Adrenal gland (tissue), 12 donors: ENCODE measurements around the gene TMEM8B. TPM values are rescaled to one million over a fixed set of nuclear protein-coding genes. Genes with fewer than 3 reads are reported as not detected.

Experiments used
- DNase-seq, 7 donors: peaks; one replicate each; pipeline ENCODE4 v3.0.0-alpha.2; 2019 to 2020
- H3K27ac ChIP-seq, 5 donors: fragments of 200-600 bp; sonication (generic) in 4 of 5; 1 replicate in 3 of 5; 2 replicates in 2 of 5; pipeline versions ENCODE4 v1.5.1 to v1.8.0; 2016 to 2020; ENCODE audit warnings: mild to moderate bottlenecking in 1 of 5
- H3K27me3 ChIP-seq: fragments of 200-600 bp; 2 replicates; pipeline ENCODE4 v1.8.0; 2021
- H3K36me3 ChIP-seq, 2 donors: fragments of 200-600 bp; replicated peaks in 1 of 2; 1 replicate in 1 of 2; 2 replicates in 1 of 2; pipeline versions ENCODE4 v1.5.1 to v1.8.0; 2018 to 2022
- H3K4me1 ChIP-seq, 2 donors: fragments of 200-600 bp; replicated peaks in 1 of 2; 1 replicate in 1 of 2; 2 replicates in 1 of 2; pipeline versions ENCODE4 v1.5.1 to v1.8.0; 2018 to 2021
- H3K4me3 ChIP-seq, 4 donors: fragments of 200-600 bp; sonication (generic) in 3 of 4; one replicate each; pipeline ENCODE4 v1.5.1; 2016 to 2018
- H3K9me3 ChIP-seq, 3 donors: fragments of 200-600 bp; sonication (generic) in 1 of 3; replicated peaks in 1 of 3; 1 replicate in 2 of 3; 2 replicates in 1 of 3; pipeline versions ENCODE4 v1.5.1 to v1.8.0; 2016 to 2021
- POLR2A ChIP-seq, 2 donors: fragments of 450-650 bp; IDR thresholded peaks; one replicate each; pipeline ENCODE4 v1.6.1; 2017; ENCODE audit warnings: antibody characterized with exemption in 2 of 2, mild to moderate bottlenecking in 2 of 2, moderate library complexity in 1 of 2
- WGBS, 4 donors: extraction: QIAGEN DNeasy Blood & Tissue Kit in 2 of 4; methylation state at CpG; one replicate each; pipeline versions ENCODE4 v1.1.5 to v1.1.7; 2013 to 2017; 5-methylcytosine and 5-hydroxymethylcytosine counted together
- intact Hi-C, 2 donors: fragments of 100-400 bp; cut with DNase I; formaldehyde crosslinking; loops; one replicate each; pipeline versions ENCODE4 v1.14.1 to v1.15.0; 2022 to 2023
- polyA plus RNA-seq, 3 donors: library from polyadenylated mRNA; stranded (reverse); fragments of 200-250 nt in 2 of 3; fragments of 350-450 nt in 1 of 3; fragmentation: Illumina TruSeq in 1 of 3; extraction: RNeasy Lipid Tissue Mini Kit (QIAGEN cat#74804) in 1 of 3; gene quantifications; one replicate each; pipeline ENCODE4 v1.2.3, GENCODE V29; 2013 to 2014
- total RNA-seq, 9 donors: library from RNA; depleted of rRNA in 4 of 9; stranded (reverse); fragments of >200 nt in 4 of 9; fragments of 120-200 nt in 1 of 9; fragmentation: NEBNext Ultra II Directional in 1 of 9; extraction: Animal tissue kit (Norgen Biotek cat#: 25700) in 1 of 9; gene quantifications; one replicate each; pipeline versions ENCODE4 v1.1.0 to v1.2.4, GENCODE V29; 2013 to 2023
- TF ChIP-seq, protein P1 (sequence below), 6 experiments: fragments of 450-650 bp in 4 of 6; fragments of 200-600 bp in 2 of 6; sonication (generic) in 1 of 6; IDR thresholded peaks; 1 replicate in 5 of 6; 2 replicates in 1 of 6; pipeline versions ENCODE4 v1.5.1 to v1.8.0; 2016 to 2021; ENCODE audit warnings: antibody characterized with exemption in 6 of 6, mild to moderate bottlenecking in 2 of 6, moderate library complexity in 1 of 6
- donor health status: healthy with polysubstance abuse.
- donor health status: Bipolar disorder and iron deficiency.
- donor health status: DM: yes; HTN: yes; CAD: no.
- donor health status: DM: no; HTN: no; CAD: no.
- donor health status: DM: no; HTN: no; CAD: no.
- donor health status: DM: yes; HTN: yes; CAD: no.

Gene TMEM8B
- total and polyA plus RNA-seq, 12 donors = 5.5 to 43.6 (median 19.8) TPM

DNA sequence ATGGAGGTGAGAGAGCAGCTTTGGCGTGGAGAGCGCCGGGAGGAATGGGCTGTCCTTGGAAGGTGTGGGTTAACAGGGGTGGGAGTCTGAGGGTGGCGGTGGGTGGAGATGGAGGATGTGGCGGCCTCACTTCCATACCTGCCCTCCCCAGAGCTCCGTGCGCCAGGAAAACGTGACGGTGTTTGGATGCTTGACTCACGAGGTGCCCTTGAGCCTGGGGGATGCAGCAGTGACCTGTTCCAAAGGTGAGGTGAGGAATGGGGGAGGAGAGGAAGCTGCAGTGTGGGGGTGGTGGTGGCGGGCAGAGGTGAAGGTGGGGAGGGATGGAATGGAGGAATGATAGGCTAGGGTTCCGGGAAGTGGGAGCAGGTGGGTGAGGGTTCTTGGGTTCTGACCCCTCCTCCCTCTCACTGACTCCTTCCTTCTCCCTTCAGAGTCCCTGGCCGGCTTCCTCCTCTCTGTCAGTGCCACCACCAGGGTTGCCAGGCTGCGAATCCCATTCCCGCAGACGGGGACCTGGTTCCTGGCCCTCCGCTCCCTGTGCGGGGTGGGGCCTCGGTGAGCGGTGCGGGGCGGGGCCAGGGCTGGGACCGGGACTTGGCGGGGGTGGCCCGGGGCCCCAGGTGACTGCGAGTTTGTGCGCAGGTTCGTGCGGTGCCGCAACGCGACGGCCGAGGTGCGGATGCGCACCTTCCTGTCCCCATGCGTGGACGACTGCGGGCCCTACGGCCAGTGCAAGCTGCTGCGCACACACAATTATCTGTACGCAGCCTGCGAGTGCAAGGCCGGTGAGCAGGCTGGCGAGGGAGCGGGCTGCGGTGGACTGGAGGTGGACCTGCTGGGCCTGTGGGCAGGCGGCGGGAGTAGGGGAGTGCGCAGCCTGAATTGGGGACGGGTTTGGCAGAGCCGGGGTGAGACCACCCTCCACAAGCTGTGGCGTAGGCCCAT, 17.1 kb downstream of the TMEM8B start:
- Histone ChIP-seq H3K36me3 (peaks cover 0 to 5% of the 10 kb centered on the region in 2 donors), H3K4me1 (peaks cover 17 to 33% of the 10 kb centered on the region in 2 donors), H3K4me3 (no peak overlapping the region), H3K27me3 (no peaks in the 10 kb centered on the region), H3K9me3 (no peaks in the 10 kb centered on the region), H3K27ac (peak overlapping the region in 2 of 5 donors; percentile 33 to 68)
- TF ChIP-seq POLR2A (IDR thresholded peaks at IDR 0.05) = no peak
- TF ChIP-seq, protein P1, sequence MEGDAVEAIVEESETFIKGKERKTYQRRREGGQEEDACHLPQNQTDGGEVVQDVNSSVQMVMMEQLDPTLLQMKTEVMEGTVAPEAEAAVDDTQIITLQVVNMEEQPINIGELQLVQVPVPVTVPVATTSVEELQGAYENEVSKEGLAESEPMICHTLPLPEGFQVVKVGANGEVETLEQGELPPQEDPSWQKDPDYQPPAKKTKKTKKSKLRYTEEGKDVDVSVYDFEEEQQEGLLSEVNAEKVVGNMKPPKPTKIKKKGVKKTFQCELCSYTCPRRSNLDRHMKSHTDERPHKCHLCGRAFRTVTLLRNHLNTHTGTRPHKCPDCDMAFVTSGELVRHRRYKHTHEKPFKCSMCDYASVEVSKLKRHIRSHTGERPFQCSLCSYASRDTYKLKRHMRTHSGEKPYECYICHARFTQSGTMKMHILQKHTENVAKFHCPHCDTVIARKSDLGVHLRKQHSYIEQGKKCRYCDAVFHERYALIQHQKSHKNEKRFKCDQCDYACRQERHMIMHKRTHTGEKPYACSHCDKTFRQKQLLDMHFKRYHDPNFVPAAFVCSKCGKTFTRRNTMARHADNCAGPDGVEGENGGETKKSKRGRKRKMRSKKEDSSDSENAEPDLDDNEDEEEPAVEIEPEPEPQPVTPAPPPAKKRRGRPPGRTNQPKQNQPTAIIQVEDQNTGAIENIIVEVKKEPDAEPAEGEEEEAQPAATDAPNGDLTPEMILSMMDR (IDR thresholded peaks at IDR 0.05) = no peak
- peak in 5 of 7 donors; percentile 35 to 73 (median 43) for DNase-seq
- WGBS, 4 donors = 51 to 69% (median 62%) methylated on average over 31 to 53 of the region's 53 CpGs
- intact Hi-C loops = no loop called here

DNA sequence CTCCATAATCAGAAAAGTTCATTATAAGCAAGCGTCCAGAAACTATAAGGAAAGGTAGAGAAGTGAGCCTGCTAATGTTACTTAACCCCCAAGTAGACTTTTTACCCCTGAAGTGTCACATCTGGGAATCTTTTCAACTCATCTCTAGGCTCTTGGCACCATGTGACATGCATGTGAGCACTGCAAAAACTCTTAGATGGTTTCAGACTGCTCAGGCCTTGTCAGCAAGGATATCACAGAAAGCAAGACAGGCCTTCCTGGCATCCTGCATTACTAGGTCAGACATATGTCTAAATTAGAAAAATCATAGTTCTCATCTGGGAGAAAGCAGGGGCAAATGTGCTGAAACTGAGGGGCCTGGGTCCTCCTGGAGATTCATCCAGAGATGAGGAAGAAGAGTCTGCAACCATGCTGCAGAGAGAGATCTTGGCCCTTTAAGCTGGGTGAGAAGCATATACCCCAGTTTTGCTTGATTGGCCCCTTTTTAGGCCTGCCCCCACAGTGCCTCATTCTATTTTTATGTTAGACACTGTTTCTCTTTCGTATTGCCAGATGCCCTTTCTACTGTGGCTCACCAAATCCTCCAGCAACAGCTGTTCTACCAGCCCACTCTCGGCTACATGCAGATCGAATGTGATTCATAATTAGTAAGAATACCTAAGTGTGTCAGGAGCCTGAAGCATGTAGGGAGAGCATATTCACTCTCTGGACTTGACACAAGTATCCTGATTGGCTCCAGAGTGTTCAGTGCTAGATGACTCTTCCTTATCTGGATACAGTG, 19.0 kb downstream of the TMEM8B start:
- Histone ChIP-seq H3K27ac (peak overlapping the region in 2 of 5 donors; percentile 67 to 69), H3K36me3 (peaks cover 0 to 5% of the 10 kb centered on the region in 2 donors), H3K27me3 (no peaks in the 10 kb centered on the region), H3K9me3 (no peaks in the 10 kb centered on the region), H3K4me3 (no peak overlapping the region), H3K4me1 (peaks cover 17 to 33% of the 10 kb centered on the region in 2 donors)
- intact Hi-C loops = no loop called here
- peak in 6 of 7 donors; percentile 43 to 77 (median 63) for DNase-seq
- TF ChIP-seq POLR2A (IDR thresholded peaks at IDR 0.05) = peak in 1 of 2 donors; percentile 29
- TF ChIP-seq, protein P1 (IDR thresholded peaks at IDR 0.05) = no peak
- 44 to 56% (median 55%) methylated on average over 4 of the region's 4 CpGs for WGBS, 4 donors

DNA sequence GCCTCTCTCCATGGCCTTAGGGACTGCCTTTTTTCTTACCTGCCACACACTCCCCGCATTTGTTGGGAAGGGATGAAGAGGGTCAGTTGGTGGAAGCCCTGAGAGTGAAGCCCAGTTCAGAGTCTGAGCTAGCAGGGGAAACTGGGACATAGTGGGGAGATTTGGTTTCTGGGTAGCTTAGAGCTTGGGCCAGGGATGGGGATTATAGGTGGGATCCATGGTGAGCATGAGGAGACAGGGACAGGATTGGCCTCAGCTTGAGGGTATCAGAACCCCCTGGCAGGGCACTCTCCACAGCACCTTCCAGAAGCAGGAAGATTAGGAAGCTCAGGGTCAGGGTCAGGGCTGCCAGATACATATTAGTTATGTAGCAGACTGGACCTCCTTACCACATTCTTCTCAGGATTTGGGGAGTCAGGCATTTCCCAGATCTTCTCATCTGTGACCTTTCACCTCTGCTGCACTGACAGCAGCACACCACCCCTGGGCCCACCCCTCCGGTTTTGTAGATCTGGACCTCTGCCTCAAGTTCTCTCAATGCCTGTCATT, 23.3 kb downstream of the TMEM8B start:
- Histone ChIP-seq H3K27me3 (no peaks in the 10 kb centered on the region), H3K27ac (no peak overlapping the region), H3K9me3 (no peaks in the 10 kb centered on the region), H3K4me3 (no peak overlapping the region), H3K4me1 (peaks cover 6 to 7% of the 10 kb centered on the region in 2 donors), H3K36me3 (no peaks in the 10 kb centered on the region)
- no peak for TF ChIP-seq POLR2A (IDR thresholded peaks at IDR 0.05)
- TF ChIP-seq, protein P1 (IDR thresholded peaks at IDR 0.05) = no peak
- WGBS, 4 donors = 69 to 100% (median 96%) methylated on average over 2 of the region's 2 CpGs
- intact Hi-C loops = no loop called here
- DNase-seq = peak in 2 of 7 donors; percentile 7 to 21
